ENCODE measurements around the gene CDA.
A peak's percentile ranks its signal among the peaks of the same experiment; 100 is the strongest.

CDA gene

GRCh38 chr1:20586953-20587660 is 1.8 kb upstream of the CDA start:
- no peak for TF ChIP-seq CTCF (IDR thresholded peaks at IDR 0.05; ENCODE audit: insufficient read depth, low read depth, low read length, missing control alignments)
- DNase-seq (ENCODE audit: low read depth): no peak
- H3K4me3 ChIP-seq (ENCODE audit: low read length): no peak overlapping the region

- no peak overlapping the region for H3K4me3 ChIP-seq (ENCODE audit: low read length)
- TF ChIP-seq CTCF (IDR thresholded peaks at IDR 0.05; ENCODE audit: insufficient read depth, low read depth, low read length, missing control alignments): no peak
- peak; percentile 54 for DNase-seq (ENCODE audit: low read depth)
Measured at GRCh38 chr1:20587661-20588053, 1.2 kb upstream of the CDA start.

GRCh38 chr1:20589331-20590278 is 708 bp downstream of the CDA start:
- peak overlapping the region; percentile 37 for H3K4me3 ChIP-seq (ENCODE audit: low read length)
- no peak for TF ChIP-seq CTCF (IDR thresholded peaks at IDR 0.05; ENCODE audit: insufficient read depth, low read depth, low read length, missing control alignments)
- peak; percentile 37 for DNase-seq (ENCODE audit: low read depth)

GRCh38 chr1:20590306-20590777 is 1.4 kb downstream of the CDA start:
- H3K4me3 ChIP-seq (ENCODE audit: low read length): no peak overlapping the region
- peak; percentile 18 for DNase-seq (ENCODE audit: low read depth)
- no peak for TF ChIP-seq CTCF (IDR thresholded peaks at IDR 0.05; ENCODE audit: insufficient read depth, low read depth, low read length, missing control alignments)

- H3K4me3 ChIP-seq (ENCODE audit: low read length): no peak overlapping the region
- TF ChIP-seq CTCF (IDR thresholded peaks at IDR 0.05; ENCODE audit: insufficient read depth, low read depth, low read length, missing control alignments): no peak
- no peak for DNase-seq (ENCODE audit: low read depth)
Measured at GRCh38 chr1:20593756-20594155, 4.9 kb downstream of the CDA start.

- TF ChIP-seq CTCF (IDR thresholded peaks at IDR 0.05; ENCODE audit: insufficient read depth, low read depth, low read length, missing control alignments): no peak
- no peak for DNase-seq (ENCODE audit: low read depth)
- H3K4me3 ChIP-seq (ENCODE audit: low read length): no peak overlapping the region
Measured at GRCh38 chr1:20594746-20595145, 5.8 kb downstream of the CDA start.

All from epithelial cell of esophagus (primary cell).